Ovary (tissue), 3 donors: Measurements from ENCODE around the gene APOL6.

Experiments
- POLR2A ChIP-seq: fragments of 450-650 bp; IDR thresholded peaks from one replicate; pipeline ENCODE4 v1.6.1; 2017; ENCODE audit warnings: antibody characterized with exemption, mild to moderate bottlenecking, moderate library complexity
- TF ChIP-seq, protein P1 (sequence below), 3 donors: fragments of 450-650 bp in 2 of 3; fragments of 200-600 bp in 1 of 3; IDR thresholded peaks; one replicate each; pipeline versions ENCODE4 v1.5.1 to v1.8.0; 2016 to 2022; ENCODE audit warnings: antibody characterized with exemption in 3 of 3, mild to moderate bottlenecking in 1 of 3
- donor health status: DM: no; HTN: no; CAD: no.

DNA sequence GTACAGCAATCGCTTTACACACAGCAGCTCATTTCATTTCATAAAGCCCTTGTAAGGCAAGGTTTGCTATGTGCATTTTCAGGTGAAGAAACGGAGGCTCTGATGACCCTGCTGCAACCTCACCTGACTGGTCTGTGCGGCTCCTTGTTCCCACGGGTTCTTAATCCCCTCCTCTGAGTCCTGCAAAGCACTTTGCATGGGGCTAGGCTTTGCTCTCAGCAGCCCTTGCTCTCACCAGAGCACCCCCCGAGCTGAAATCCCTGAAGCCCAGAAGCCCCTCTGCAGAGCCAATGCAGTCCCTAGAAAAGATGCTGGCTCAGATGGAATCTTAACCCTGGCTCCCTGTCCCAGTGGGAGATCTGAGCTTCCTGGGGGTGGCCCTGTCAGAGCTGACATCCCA is 11.0 kb upstream of the APOL6 start:
- TF ChIP-seq, protein P1, sequence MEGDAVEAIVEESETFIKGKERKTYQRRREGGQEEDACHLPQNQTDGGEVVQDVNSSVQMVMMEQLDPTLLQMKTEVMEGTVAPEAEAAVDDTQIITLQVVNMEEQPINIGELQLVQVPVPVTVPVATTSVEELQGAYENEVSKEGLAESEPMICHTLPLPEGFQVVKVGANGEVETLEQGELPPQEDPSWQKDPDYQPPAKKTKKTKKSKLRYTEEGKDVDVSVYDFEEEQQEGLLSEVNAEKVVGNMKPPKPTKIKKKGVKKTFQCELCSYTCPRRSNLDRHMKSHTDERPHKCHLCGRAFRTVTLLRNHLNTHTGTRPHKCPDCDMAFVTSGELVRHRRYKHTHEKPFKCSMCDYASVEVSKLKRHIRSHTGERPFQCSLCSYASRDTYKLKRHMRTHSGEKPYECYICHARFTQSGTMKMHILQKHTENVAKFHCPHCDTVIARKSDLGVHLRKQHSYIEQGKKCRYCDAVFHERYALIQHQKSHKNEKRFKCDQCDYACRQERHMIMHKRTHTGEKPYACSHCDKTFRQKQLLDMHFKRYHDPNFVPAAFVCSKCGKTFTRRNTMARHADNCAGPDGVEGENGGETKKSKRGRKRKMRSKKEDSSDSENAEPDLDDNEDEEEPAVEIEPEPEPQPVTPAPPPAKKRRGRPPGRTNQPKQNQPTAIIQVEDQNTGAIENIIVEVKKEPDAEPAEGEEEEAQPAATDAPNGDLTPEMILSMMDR (IDR thresholded peaks at IDR 0.05): no peak
- no peak for TF ChIP-seq POLR2A
